Muscle layer of duodenum (tissue), 2 donors: ENCODE measurements around the gene GALNT16.

Experiments used
- H3K27ac ChIP-seq: one replicate; pipeline ENCODE4 v1.7.0; 2013; ENCODE audit warnings: mild to moderate bottlenecking, low read length
- H3K27me3 ChIP-seq: one replicate; pipeline ENCODE4 v1.7.0; 2013; ENCODE audit warnings: low read depth, mild to moderate bottlenecking, control low read depth, low read length
- H3K36me3 ChIP-seq, 2 donors: one replicate each; pipeline ENCODE4 v1.7.0; 2013; ENCODE audit warnings: low read length in 2 of 2, control low read depth in 1 of 2, mild to moderate bottlenecking in 1 of 2; ENCODE audit not compliant: insufficient read depth in 2 of 2, control insufficient read depth in 1 of 2
- H3K4me1 ChIP-seq, 2 donors: one replicate each; pipeline ENCODE4 v1.7.0; 2013; ENCODE audit warnings: low read length in 2 of 2, mild to moderate bottlenecking in 2 of 2, control low read depth in 1 of 2, moderate library complexity in 1 of 2; ENCODE audit not compliant: insufficient read depth in 2 of 2, control insufficient read depth in 1 of 2
- H3K4me3 ChIP-seq, 2 donors: one replicate each; pipeline ENCODE4 v1.7.0; 2013; ENCODE audit warnings: low read length in 2 of 2, low read depth in 1 of 2, mild to moderate bottlenecking in 1 of 2
- H3K9me3 ChIP-seq, 2 donors: one replicate each; pipeline ENCODE4 v1.7.0; 2013; ENCODE audit warnings: low read length in 2 of 2, control low read depth in 1 of 2, mild to moderate bottlenecking in 1 of 2; ENCODE audit not compliant: control insufficient read depth in 1 of 2
- donor health status: healthy.

The GALNT16 gene

DNA sequence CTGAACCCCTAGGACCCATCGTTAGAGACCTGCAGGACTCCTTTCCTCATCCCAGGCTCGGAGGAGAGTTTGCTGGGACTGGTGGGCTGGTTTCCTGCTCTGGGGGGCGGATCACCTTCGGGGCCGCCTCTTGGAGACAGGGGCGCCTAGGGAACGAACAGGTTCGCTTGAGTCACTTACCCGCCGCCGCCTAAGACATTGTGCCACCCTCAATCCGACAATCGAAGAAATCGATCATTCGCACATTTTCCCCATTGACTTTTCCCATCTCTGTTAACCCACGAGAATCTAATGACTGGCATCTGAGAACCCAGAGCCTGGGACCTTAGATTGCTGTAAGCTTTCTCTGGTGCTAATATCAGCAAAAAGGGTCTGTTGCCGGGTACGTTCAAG, 138.9 kb downstream of the GALNT16 start:
- Histone ChIP-seq H3K27me3 (no peaks in the 10 kb centered on the region), H3K36me3 (peaks cover 23 to 28% of the 10 kb centered on the region in 2 donors), H3K4me1 (peaks cover 32 to 60% of the 10 kb centered on the region in 2 donors), H3K9me3 (no peaks in the 10 kb centered on the region), H3K4me3 (peak overlapping the region; percentile 96 to 99), H3K27ac (peak overlapping the region; percentile 99)

DNA sequence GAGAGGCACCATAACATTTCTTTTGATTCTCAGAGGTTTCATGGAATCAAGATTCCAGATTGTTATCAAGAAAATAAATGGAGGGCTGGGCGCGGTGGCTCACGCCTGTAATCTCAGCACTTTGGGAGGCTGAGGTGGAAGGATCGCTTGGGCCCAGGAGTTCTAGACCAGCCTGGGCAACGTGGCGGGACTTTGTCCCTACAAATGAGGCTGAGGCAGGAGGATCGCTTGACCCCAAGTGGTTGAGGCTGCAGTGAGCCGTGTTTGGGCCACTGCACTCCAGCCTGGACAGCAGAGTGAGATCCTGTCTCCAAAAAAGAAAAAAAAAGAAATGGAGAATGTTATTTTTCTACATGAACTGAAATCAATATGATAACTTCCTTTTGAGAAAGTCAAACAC, 139.8 kb downstream of the GALNT16 start:
- Histone ChIP-seq H3K4me1 (peaks cover 32 to 58% of the 10 kb centered on the region in 2 donors), H3K27me3 (no peaks in the 10 kb centered on the region), H3K36me3 (peaks cover 14 to 19% of the 10 kb centered on the region in 2 donors), H3K4me3 (peak overlapping the region; percentile 96 to 99), H3K9me3 (no peaks in the 10 kb centered on the region), H3K27ac (no peak overlapping the region)

DNA sequence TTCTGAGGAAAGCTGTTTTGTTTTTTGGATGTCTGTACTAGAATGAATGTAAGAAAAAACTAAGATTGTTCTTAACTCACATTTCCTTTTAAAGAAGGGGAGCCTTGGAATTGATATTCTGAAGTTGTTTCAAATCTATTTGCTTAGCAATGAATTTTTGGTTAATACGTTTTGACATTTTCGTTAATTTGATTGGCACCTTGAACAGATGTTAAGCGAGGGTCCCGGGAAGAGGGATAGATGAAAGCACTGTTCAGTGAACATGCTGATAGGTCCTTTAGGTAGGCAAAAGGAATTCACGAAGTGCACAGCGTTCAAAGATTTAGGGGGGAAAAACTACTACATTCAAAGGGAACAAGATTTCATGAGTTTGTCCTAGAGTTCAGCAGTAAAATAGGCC, 140.2 kb downstream of the GALNT16 start:
- H3K27ac ChIP-seq = no peak overlapping the region
- H3K4me1 ChIP-seq = peaks cover 32 to 55% of the 10 kb centered on the region in 2 donors
- H3K27me3 ChIP-seq = no peaks in the 10 kb centered on the region
- peak overlapping the region; percentile 96 to 99 for H3K4me3 ChIP-seq
- no peaks in the 10 kb centered on the region for H3K9me3 ChIP-seq
- H3K36me3 ChIP-seq = peaks cover 11 to 15% of the 10 kb centered on the region in 2 donors

DNA sequence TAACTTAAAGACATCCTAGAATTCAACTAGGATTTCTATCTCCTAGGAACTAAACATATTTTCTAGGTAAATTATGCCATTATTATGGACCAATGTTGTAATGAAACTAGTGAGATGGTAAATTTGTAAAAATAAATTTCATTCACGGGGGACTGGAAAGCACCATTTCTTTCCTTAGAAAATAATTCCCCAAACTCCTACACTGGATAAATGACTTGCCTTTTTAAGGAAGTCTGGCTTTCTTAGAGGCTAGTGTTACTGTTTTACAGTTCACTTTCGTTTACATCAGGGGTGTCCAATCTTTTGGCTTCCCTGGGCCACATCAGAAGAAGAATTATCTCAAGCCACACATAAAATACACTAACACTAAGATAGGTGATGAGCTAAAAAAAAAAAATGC, 141.9 kb downstream of the GALNT16 start:
- Histone ChIP-seq H3K9me3 (no peaks in the 10 kb centered on the region), H3K27ac (no peak overlapping the region), H3K27me3 (no peaks in the 10 kb centered on the region), H3K4me1 (peaks cover 28 to 39% of the 10 kb centered on the region in 2 donors), H3K36me3 (peaks cover 0 to 7% of the 10 kb centered on the region in 2 donors), H3K4me3 (no peak overlapping the region)

DNA sequence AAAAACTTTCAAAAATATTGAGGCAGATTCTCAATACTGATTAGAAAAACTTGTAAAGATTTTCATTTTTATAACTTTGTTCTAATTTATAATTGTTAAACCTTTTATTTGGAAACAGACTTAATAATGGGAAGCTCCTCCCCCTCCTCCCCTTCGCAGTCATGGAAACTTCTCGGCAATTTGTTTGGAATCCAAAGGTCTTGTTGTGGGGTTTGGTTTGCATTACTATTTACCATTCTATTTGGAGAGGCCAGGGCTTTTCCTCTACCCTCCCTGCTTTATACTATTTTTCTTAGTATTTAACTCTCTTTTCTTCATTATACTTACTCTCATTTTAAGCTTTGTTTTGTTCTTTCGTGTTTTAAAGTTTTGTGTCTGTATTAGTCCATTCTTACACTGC, 144.5 kb downstream of the GALNT16 start:
- Histone ChIP-seq H3K4me3 (no peak overlapping the region), H3K9me3 (no peaks in the 10 kb centered on the region), H3K27ac (no peak overlapping the region), H3K27me3 (no peaks in the 10 kb centered on the region), H3K36me3 (no peaks in the 10 kb centered on the region), H3K4me1 (peaks cover 19 to 27% of the 10 kb centered on the region in 2 donors)

- Histone ChIP-seq H3K36me3 (no peaks in the 10 kb centered on the region), H3K4me3 (no peak overlapping the region), H3K27ac (no peak overlapping the region), H3K4me1 (peaks cover 15 to 22% of the 10 kb centered on the region in 2 donors), H3K27me3 (no peaks in the 10 kb centered on the region), H3K9me3 (no peaks in the 10 kb centered on the region)
Measured at GRCh38 chr14:69404883-69405282, 144.9 kb downstream of the GALNT16 start.

DNA sequence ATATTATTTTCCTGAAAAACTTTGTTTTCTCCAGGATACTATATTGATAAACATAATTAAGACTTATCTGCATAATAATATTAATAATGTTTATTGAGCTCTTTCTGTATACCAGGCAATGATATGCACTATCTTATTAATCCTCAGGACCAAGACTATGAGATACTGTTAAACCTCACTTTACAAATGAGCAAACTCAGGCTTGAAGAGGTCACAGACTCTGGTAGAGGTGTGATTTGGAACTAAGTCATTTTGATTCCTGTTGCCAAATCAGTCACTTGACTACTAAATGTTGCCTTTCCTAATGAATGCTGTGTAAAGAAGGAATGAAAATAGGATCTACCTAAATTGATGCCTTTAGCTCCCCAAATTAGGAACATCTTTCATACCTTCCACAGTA, 145.8 kb downstream of the GALNT16 start:
- no peaks in the 10 kb centered on the region for H3K27me3 ChIP-seq
- H3K9me3 ChIP-seq = no peaks in the 10 kb centered on the region
- no peak overlapping the region for H3K4me3 ChIP-seq
- H3K27ac ChIP-seq = no peak overlapping the region
- no peaks in the 10 kb centered on the region for H3K36me3 ChIP-seq
- peaks cover 7 to 14% of the 10 kb centered on the region in 2 donors for H3K4me1 ChIP-seq
